ENCODE results near the gene ZNF106. TPM values are rescaled to one million over a fixed set of nuclear protein-coding genes. Genes with fewer than 3 reads are reported as not detected.

ZNF106 gene
- total and polyA plus RNA-seq, 4 donors, result 7.5 to 25.4 (median 20.5) TPM

DNA sequence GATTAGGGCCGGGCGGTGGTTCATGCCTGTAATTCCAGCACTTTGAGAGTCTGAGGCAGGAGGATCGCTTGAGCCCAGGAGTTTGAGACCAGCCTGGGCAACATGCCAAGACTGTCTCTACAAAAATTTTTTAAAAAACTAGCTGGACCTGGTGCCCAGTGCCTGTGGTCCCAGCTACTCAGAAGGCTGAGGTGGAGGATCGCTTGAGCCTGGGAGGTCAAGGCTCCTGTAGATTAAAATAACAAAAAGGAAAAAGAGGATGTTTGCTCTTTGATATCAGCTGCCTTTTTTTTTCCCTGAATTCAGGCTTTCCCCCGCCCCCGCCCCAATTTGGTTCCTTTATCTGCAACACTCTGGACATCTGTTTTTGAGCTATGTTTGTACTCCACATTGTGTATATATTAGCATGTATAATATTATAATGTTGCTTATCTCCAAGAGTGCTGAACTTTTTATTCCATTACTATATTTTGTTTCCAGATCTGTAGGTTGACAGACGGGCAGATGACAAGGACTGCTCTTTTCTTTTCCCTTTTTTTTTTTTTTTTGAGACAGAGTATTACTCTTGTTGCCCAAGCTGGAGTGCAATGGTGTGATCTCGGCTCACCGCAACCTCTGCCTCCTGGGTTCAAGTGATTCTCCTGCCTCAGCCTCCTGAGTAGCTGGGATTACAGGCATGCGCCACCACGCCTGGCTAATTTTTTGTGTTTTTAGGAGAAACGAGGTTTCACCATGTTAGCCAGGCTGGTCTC, 9.1 kb upstream of the ZNF106 start:
- WGBS, result 78% methylated on average over 12 of the region's 12 CpGs

GRCh38 chr15:42498212-42499068, 7.5 kb upstream of the ZNF106 start:
- Histone ChIP-seq H3K36me3 (ENCODE audit: control insufficient read depth in 4 of 4, insufficient read depth in 3 of 4, low read depth in 1 of 4, low read length in 3 of 4) (no peaks in the 10 kb centered on the region), H3K27me3 (ENCODE audit: control insufficient read depth in 4 of 4, insufficient read depth in 4 of 4, low read length in 3 of 4) (no peaks in the 10 kb centered on the region), H3K4me3 (ENCODE audit: low read depth in 1 of 3, low read length in 3 of 3) (no peak overlapping the region), H3K4me1 (ENCODE audit: control insufficient read depth in 4 of 4, insufficient read depth in 4 of 4, low read length in 3 of 4) (peaks cover 2 to 15% (median 10%) of the 10 kb centered on the region in 4 donors), H3K9me3 (ENCODE audit: control insufficient read depth in 4 of 4, low read length in 3 of 4) (no peaks in the 10 kb centered on the region), H3K9ac (ENCODE audit: low read depth in 1 of 2, low read length in 2 of 2) (no peak overlapping the region), H3K27ac (ENCODE audit: low read depth in 1 of 2, low read length in 2 of 2) (peak overlapping the region in 1 of 2 donors; percentile 31)
- TF ChIP-seq, protein P1, sequence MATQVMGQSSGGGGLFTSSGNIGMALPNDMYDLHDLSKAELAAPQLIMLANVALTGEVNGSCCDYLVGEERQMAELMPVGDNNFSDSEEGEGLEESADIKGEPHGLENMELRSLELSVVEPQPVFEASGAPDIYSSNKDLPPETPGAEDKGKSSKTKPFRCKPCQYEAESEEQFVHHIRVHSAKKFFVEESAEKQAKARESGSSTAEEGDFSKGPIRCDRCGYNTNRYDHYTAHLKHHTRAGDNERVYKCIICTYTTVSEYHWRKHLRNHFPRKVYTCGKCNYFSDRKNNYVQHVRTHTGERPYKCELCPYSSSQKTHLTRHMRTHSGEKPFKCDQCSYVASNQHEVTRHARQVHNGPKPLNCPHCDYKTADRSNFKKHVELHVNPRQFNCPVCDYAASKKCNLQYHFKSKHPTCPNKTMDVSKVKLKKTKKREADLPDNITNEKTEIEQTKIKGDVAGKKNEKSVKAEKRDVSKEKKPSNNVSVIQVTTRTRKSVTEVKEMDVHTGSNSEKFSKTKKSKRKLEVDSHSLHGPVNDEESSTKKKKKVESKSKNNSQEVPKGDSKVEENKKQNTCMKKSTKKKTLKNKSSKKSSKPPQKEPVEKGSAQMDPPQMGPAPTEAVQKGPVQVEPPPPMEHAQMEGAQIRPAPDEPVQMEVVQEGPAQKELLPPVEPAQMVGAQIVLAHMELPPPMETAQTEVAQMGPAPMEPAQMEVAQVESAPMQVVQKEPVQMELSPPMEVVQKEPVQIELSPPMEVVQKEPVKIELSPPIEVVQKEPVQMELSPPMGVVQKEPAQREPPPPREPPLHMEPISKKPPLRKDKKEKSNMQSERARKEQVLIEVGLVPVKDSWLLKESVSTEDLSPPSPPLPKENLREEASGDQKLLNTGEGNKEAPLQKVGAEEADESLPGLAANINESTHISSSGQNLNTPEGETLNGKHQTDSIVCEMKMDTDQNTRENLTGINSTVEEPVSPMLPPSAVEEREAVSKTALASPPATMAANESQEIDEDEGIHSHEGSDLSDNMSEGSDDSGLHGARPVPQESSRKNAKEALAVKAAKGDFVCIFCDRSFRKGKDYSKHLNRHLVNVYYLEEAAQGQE (IDR thresholded peaks at IDR 0.05), result no peak
- TF ChIP-seq EGR1 (IDR thresholded peaks at IDR 0.05; ENCODE audit: low read depth in 2 of 2) (no peak), YY1 (IDR thresholded peaks at IDR 0.05) (no peak), TAF1 (conservative IDR thresholded peaks at IDR 0.05) (no peak), MAX (IDR thresholded peaks at IDR 0.05) (no peak), FOXA2 (IDR thresholded peaks at IDR 0.05) (no peak), JUND (IDR thresholded peaks at IDR 0.05) (no peak), RAD21 (IDR thresholded peaks at IDR 0.05) (no peak), RXRA (IDR thresholded peaks at IDR 0.05) (no peak), ZBTB33 (IDR thresholded peaks at IDR 0.05) (no peak), GABPA (IDR thresholded peaks at IDR 0.05 in 1 of 2, conservative IDR thresholded peaks at IDR 0.05 in 1 of 2) (no peak)
- TF ChIP-seq, protein P2, sequence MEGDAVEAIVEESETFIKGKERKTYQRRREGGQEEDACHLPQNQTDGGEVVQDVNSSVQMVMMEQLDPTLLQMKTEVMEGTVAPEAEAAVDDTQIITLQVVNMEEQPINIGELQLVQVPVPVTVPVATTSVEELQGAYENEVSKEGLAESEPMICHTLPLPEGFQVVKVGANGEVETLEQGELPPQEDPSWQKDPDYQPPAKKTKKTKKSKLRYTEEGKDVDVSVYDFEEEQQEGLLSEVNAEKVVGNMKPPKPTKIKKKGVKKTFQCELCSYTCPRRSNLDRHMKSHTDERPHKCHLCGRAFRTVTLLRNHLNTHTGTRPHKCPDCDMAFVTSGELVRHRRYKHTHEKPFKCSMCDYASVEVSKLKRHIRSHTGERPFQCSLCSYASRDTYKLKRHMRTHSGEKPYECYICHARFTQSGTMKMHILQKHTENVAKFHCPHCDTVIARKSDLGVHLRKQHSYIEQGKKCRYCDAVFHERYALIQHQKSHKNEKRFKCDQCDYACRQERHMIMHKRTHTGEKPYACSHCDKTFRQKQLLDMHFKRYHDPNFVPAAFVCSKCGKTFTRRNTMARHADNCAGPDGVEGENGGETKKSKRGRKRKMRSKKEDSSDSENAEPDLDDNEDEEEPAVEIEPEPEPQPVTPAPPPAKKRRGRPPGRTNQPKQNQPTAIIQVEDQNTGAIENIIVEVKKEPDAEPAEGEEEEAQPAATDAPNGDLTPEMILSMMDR (IDR thresholded peaks at IDR 0.05; ENCODE audit: low read depth, low read length, missing input control), result no peak
- no peak for DNase-seq (ENCODE audit: low spot score)
- 76% methylated on average over 6 of the region's 6 CpGs for WGBS

More for the DNA sequence above, 9.1 kb upstream of the ZNF106 start:
- peak; percentile 53 for DNase-seq (ENCODE audit: low spot score)
- TF ChIP-seq NR2F2 (IDR thresholded peaks at IDR 0.05), result peak; percentile 43
- no peak for TF ChIP-seq JUND (IDR thresholded peaks at IDR 0.05)
- Histone ChIP-seq H3K27ac (ENCODE audit: low read depth in 1 of 2, low read length in 2 of 2) (peak overlapping the region; percentile 2 to 40), H3K4me1 (ENCODE audit: control insufficient read depth in 4 of 4, insufficient read depth in 4 of 4, low read length in 3 of 4) (peaks cover 3 to 15% (median 7%) of the 10 kb centered on the region in 4 donors), H3K27me3 (ENCODE audit: control insufficient read depth in 4 of 4, insufficient read depth in 4 of 4, low read length in 3 of 4) (no peaks in the 10 kb centered on the region), H3K36me3 (ENCODE audit: control insufficient read depth in 4 of 4, insufficient read depth in 3 of 4, low read depth in 1 of 4, low read length in 3 of 4) (no peaks in the 10 kb centered on the region), H3K9me3 (ENCODE audit: control insufficient read depth in 4 of 4, low read length in 3 of 4) (no peaks in the 10 kb centered on the region), H3K9ac (ENCODE audit: low read depth in 1 of 2, low read length in 2 of 2) (no peak overlapping the region), H3K4me3 (ENCODE audit: low read depth in 1 of 3, low read length in 3 of 3) (no peak overlapping the region)

Measured in liver (tissue), 9 donors.